ENCODE measurements around the gene ABT1. TPM values are rescaled to one million over a fixed set of nuclear protein-coding genes. Genes with fewer than 3 reads are reported as not detected.

Gene ABT1
- total and polyA plus RNA-seq, 8 donors: 3.5 to 10.2 (median 5.6) TPM

GRCh38 chr6:26553264-26553634 is 43.5 kb upstream of the ABT1 start:
- peak overlapping the region in 2 of 4 donors; percentile 41 for H3K27ac ChIP-seq
- H3K27me3 ChIP-seq: no peaks in the 10 kb centered on the region
- peak; percentile 79 to 83 (median 82) for ATAC-seq
- peaks cover 0 to 3% (median 0%) of the 10 kb centered on the region in 3 donors for H3K4me1 ChIP-seq
- intact Hi-C loops (cut with DNase I): no loop called here
- TF ChIP-seq CTCF (IDR thresholded peaks at IDR 0.05): no peak
- peak overlapping the region in 3 of 4 donors; percentile 0 to 41 (median 29) for H3K4me3 ChIP-seq
- no peaks in the 10 kb centered on the region for H3K9me3 ChIP-seq
- no peaks in the 10 kb centered on the region for H3K36me3 ChIP-seq
- 0% methylated on average over 13 of the region's 13 CpGs for WGBS, 2 donors
- no peak for FAIRE-seq
- DNase-seq: peak in 5 of 6 donors; percentile 43 to 75 (median 71)

- H3K36me3 ChIP-seq: no peaks in the 10 kb centered on the region
- TF ChIP-seq CTCF (IDR thresholded peaks at IDR 0.05): no peak
- DNase-seq (peak; percentile 61 to 88 (median 82)), ATAC-seq (peak; percentile 78 to 84 (median 82)), FAIRE-seq (no peak)
- H3K9me3 ChIP-seq: no peaks in the 10 kb centered on the region
- H3K4me3 ChIP-seq: peak overlapping the region in 3 of 4 donors; percentile 0 to 41 (median 29)
- peaks cover 0 to 3% (median 0%) of the 10 kb centered on the region in 3 donors for H3K4me1 ChIP-seq
- peak overlapping the region in 3 of 4 donors; percentile 23 to 41 (median 41) for H3K27ac ChIP-seq
- intact Hi-C loops (cut with DNase I): no loop called here
- no peaks in the 10 kb centered on the region for H3K27me3 ChIP-seq
- 0% methylated on average over 19 of the region's 19 CpGs for WGBS, 2 donors
These were observed 42.9 kb upstream of the ABT1 start for GRCh38 chr6:26553635-26554446.

- peak overlapping the region in 2 of 4 donors; percentile 18 to 30 for H3K4me3 ChIP-seq
- no peak for ATAC-seq
- H3K27ac ChIP-seq: peak overlapping the region in 2 of 4 donors; percentile 23 to 41
- no peaks in the 10 kb centered on the region for H3K27me3 ChIP-seq
- no peaks in the 10 kb centered on the region for H3K36me3 ChIP-seq
- H3K4me1 ChIP-seq: peaks cover 0 to 3% (median 0%) of the 10 kb centered on the region in 3 donors
- TF ChIP-seq CTCF (IDR thresholded peaks at IDR 0.05): no peak
- no peak for FAIRE-seq
- intact Hi-C loops (cut with DNase I): no loop called here
- WGBS, 2 donors: 0 to 3% methylated on average over 1 of the region's 1 CpG
- no peaks in the 10 kb centered on the region for H3K9me3 ChIP-seq
- no peak for DNase-seq
These were observed 42.4 kb upstream of the ABT1 start for GRCh38 chr6:26554447-26554696.

- peak in 1 of 6 donors; percentile 40 for DNase-seq
- WGBS, 2 donors: 9 to 10% methylated on average over 27 of the region's 27 CpGs
- FAIRE-seq: no peak
- H3K4me3 ChIP-seq: peak overlapping the region in 2 of 4 donors; percentile 18 to 30
- no peaks in the 10 kb centered on the region for H3K27me3 ChIP-seq
- peaks cover 0 to 3% (median 0%) of the 10 kb centered on the region in 3 donors for H3K4me1 ChIP-seq
- H3K27ac ChIP-seq: peak overlapping the region in 3 of 4 donors; percentile 23 to 35 (median 27)
- H3K9me3 ChIP-seq: no peaks in the 10 kb centered on the region
- no peaks in the 10 kb centered on the region for H3K36me3 ChIP-seq
- intact Hi-C loops (cut with DNase I): no loop called here
- peak; percentile 13 to 26 (median 18) for ATAC-seq
- TF ChIP-seq CTCF (IDR thresholded peaks at IDR 0.05): no peak
These were observed 41.9 kb upstream of the ABT1 start for GRCh38 chr6:26554697-26555504.

Data from pancreas (tissue), 10 donors.